GM21381 (cell line): ENCODE data around the gene LGALS13.
"Not testable (repeated sequence)": the region's sequence is repeated elsewhere in the genome, so short reads cannot be mapped to it uniquely, and the experiment has no call there.

Source experiments
- ATAC-seq: cut with Tn5 transposase; IDR thresholded peaks from one replicate; pipeline ENCODE4 v1.9.1; 2021; ENCODE audit warnings: mild to moderate bottlenecking, moderate library complexity; ENCODE audit not compliant: unreplicated experiment

Gene LGALS13

DNA sequence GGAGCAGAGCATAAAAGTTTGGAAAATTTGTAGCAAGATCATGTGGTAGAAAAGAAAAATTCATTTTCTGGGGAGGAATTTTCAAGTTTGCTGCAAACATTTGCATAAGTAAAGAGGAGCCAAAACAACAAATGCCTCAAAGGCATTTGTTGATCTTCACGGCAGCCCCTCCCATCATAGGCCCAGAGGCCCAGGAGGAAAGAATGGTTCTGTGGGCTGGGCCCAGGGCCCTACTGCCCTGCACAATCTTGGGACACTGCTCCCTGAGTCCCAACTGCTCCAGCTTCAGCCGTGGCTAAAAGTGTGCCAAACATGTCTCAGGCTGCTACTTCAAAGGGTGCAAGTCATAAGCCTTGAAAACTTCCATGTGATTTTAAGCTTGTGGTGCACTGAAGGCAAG lies 11.3 kb downstream of the LGALS13 start:
- ATAC-seq: no peak

DNA sequence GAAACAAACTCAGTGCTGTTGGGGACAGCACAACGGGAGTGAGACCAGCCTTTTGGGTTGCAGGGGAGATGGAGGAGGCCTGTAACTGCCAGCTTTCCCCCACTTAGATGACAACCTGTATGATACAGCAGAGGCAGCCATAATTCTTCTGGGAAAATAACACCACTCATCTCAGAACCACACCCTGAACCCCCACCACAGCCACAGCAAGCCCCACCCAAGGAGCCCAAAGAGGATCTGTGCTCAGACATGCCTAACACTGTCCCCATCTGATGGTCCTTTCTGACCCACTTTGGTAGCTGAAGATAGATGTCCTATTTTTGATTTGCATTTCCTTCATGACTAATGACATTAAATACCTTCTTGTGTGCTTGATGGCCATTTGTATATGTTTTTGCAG lies 15.4 kb downstream of the LGALS13 start:
- no peak for ATAC-seq

DNA sequence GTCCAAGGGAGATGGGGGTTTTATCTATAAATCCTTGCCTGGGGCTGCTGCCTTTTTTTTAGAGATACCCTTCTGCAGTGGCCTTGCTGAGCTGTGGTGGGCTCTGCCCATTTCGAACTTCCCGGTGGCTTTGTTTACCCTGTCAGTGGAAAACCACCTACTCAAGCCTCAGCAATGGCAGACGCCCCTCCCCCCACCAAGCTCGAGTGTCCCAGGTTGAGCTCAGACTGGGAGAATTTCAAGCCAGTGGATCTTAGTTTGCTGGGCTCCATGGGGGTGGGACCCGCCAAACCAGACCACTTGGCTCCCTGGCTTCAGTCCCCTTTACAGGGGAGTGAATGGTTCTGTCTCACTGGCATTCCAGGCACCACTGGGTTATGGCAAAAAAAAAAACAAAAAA lies 21.6 kb downstream of the LGALS13 start:
- ATAC-seq: no peak

DNA sequence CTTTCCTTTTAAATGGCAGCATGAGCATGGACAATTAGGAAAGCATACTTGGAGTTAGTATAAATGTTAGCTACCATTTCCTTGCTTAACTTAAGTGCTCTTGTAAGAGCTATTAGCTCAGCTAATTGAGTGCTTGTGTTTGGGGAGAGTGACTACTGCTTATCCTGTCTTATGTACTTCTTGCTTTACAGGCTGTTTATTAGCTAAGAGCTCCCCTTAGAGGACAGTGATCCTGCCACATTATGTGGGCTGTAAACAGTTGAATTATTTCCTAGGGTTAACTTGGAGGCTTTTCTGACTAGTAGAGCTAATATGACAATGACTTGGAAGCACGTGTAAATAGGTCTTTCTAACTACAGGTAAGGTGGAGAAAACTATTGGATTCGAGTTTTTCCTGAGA lies 25.3 kb downstream of the LGALS13 start:
- ATAC-seq: not testable (repeated sequence)

DNA sequence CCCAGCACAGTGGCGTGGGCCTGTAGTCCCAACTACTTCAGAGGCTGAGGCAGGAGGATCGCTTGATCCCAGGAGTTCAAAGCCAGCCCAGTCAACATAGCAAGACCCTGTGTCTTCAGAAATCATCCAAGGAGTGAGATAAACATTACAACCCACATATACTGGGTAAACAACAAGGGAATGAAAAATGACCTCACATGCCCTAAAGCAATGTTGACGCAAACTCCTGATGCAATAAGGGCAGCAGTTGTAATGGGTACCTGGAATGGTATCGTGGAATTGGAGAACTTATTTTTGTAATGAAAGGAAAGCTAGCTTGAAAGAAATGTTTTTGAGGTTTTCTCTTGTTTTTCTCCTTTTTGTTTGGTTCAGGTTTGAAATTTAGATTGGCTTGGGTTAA lies 28.9 kb downstream of the LGALS13 start:
- ATAC-seq: no peak

DNA sequence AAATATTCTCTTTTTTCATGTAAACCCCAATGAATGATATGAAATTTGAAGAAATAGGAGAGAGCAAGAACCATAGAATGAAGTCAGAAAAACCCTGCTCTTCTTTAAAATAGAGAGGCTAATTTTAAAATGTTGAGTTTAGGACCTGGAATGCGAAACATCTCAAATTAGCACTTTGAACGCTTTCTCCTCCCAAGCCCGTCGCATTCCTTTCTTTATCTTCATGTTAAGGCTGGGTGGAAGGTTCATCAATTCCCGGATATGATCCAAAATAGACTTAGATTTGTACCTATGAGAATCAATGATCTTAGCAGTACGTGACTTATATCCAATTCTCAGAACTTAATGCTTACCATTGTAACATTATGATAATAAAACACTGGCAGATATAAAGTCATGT lies 29.3 kb downstream of the LGALS13 start:
- no peak for ATAC-seq

DNA sequence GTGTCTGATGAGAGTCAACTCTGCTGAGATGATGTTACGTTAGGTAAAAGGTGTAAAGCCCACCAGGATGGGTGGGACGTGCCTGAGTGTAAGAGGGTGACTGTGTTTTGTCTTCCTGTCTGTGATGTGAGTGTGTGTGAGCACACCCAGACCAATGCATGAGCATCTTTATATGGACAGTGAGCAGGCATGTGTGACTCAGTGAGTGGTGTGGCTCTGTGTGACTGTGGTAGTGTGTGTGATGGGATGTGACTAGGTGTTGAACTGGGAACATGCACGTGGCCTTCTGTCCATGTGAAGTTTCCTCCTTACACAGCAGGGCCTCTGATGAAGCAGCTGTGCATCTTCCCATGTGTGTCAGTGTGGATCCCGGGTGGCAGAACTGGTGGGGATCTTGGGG lies 35.6 kb downstream of the LGALS13 start:
- ATAC-seq: no peak

DNA sequence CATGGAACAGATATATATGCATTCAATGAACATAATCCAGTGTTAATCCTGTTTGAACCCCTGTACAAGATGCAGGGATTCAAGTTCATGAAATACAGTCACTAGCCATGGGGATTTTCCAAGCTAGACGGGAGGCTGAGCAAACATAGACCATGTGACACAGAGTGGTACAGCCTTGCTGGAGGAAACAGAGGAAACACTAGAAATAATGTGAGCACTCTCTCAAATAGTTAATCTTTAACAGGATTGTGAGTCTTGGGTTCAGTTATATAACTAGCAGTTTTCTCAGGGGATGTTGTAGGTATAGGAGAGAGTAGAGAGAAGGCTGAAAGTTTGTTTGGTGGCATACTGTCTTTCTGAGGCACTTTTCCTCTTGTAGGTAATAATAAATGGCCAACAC lies 39.4 kb downstream of the LGALS13 start:
- ATAC-seq: no peak

DNA sequence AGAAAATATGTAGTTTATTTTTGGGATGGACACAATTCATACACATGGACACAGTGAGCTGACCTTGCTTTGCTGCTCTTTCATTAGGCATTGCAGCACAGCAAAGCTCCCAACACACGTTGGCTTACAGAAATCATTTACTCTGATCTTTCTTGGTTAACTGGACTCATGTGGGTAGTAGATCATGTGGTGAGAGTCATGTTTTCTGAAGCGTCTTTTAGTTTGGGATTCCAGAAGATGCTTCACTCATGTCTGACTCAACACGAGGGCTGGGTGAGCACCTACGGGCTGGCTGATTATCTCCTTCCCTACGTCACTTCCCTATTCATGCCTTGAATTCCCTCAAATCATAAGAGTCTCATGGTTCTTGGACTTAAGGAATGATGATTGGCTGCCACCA lies 41.3 kb downstream of the LGALS13 start:
- ATAC-seq: no peak

DNA sequence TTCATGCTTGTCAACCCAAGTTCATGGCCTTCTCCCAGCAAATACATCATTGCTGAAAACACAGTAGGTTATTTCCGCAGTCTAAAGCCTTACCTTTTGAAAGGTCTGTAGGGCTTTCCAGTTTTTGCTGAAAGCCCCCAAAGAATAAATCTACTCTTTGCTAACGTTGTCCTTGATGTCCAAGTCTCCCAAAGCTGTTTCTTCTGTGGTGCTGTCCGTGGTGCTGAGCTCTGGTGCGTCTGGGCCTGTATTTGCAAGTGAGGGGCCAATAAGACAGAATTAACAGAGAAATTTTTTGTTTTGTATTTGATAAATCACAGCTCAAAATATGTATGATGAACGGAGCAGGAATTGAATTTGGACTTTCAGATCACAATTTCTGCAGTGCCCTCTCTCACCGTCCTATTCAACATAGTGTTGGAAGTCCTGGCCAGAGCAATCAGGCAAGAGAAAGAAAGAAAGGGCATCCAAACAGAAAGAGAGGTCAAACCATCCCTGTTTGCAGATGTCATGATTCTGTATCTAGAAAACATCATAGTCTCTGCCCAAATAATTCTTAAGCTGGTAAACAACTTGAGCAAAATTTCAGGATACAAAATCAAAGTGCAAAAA lies 43.6 kb downstream of the LGALS13 start:
- no peak for ATAC-seq

DNA sequence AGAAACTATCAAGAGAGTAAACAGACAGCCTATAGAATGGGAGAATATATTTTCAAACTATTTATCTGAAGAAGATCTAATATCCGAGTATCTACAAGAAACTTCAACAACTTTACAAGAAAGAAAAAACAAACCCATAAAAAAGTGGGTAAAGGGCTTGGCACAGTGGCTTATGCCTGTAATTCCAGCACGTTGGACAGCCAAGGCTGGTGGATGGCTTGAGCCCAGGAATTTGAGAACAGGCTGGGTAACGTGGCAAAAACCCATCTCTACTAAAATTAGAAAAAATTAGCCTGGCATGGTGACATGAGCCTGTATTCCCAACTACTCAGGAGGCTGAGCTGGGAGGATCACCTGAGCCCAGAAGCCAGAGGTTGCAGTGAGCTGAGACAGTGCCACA lies 45.6 kb downstream of the LGALS13 start:
- ATAC-seq: no peak

DNA sequence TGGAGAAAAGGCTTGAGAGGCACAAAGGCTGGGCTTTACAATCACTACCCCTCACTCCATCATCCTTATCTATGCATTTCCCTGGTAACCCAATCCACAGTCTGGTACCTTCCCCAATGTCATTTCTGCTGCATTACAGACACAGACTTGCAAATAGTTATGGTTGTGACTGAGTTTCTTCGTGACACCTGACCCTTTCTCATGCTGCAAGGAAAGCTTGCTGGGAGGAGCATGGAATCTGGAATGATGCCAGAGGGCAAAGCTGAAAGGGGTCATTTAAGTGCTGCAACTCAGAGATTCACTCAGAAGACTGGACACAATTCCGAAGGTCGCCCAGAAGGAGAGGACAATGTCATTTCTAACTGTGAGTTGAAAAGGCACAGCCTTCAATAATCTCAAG lies 53.3 kb downstream of the LGALS13 start, which contains the start of gene LGALS16:
TSS of gene LGALS16 (plus strand) at position 301 of the 400 bp plus-strand sequence. CDS start at position 350, 49 bp downstream.
- ATAC-seq: no peak
